Muscle layer of duodenum (tissue), 2 donors: Measurements from ENCODE around the gene CDC25B.
A peak's percentile ranks its signal among the peaks of the same experiment; 100 is the strongest.

ENCODE experiments used
- H3K27ac ChIP-seq: one replicate; pipeline ENCODE4 v1.7.0; 2013; ENCODE audit warnings: mild to moderate bottlenecking, low read length
- H3K27me3 ChIP-seq: one replicate; pipeline ENCODE4 v1.7.0; 2013; ENCODE audit warnings: low read depth, mild to moderate bottlenecking, control low read depth, low read length
- H3K36me3 ChIP-seq, 2 donors: one replicate each; pipeline ENCODE4 v1.7.0; 2013; ENCODE audit warnings: low read length in 2 of 2, control low read depth in 1 of 2, mild to moderate bottlenecking in 1 of 2; ENCODE audit not compliant: insufficient read depth in 2 of 2, control insufficient read depth in 1 of 2
- H3K4me1 ChIP-seq, 2 donors: one replicate each; pipeline ENCODE4 v1.7.0; 2013; ENCODE audit warnings: low read length in 2 of 2, mild to moderate bottlenecking in 2 of 2, control low read depth in 1 of 2, moderate library complexity in 1 of 2; ENCODE audit not compliant: insufficient read depth in 2 of 2, control insufficient read depth in 1 of 2
- H3K4me3 ChIP-seq, 2 donors: one replicate each; pipeline ENCODE4 v1.7.0; 2013; ENCODE audit warnings: low read length in 2 of 2, low read depth in 1 of 2, mild to moderate bottlenecking in 1 of 2
- H3K9me3 ChIP-seq, 2 donors: one replicate each; pipeline ENCODE4 v1.7.0; 2013; ENCODE audit warnings: low read length in 2 of 2, control low read depth in 1 of 2, mild to moderate bottlenecking in 1 of 2; ENCODE audit not compliant: control insufficient read depth in 1 of 2
- donor health status: healthy.

The CDC25B gene

GRCh38 chr20:3795511-3796468, at the start of gene CDC25B:
Gene CDC25B, plus strand, starts transcription at chr20:3796310. Its CDS starts 222 bp downstream, at chr20:3796532.
- Histone ChIP-seq H3K36me3 (peaks cover 0 to 11% of the 10 kb centered on the region in 2 donors), H3K9me3 (no peaks in the 10 kb centered on the region), H3K4me3 (peak within 1 kb of the TSS; percentile 76 to 83), H3K27ac (peak within 1 kb of the TSS; percentile 96), H3K4me1 (peaks cover 20 to 49% of the 10 kb centered on the region in 2 donors), H3K27me3 (no peaks in the 10 kb centered on the region)

- Histone ChIP-seq H3K27me3 (no peaks in the 10 kb centered on the region), H3K36me3 (peaks cover 4 to 5% of the 10 kb centered on the region in 2 donors), H3K27ac (no peak overlapping the region), H3K4me1 (no peaks in the 10 kb centered on the region), H3K9me3 (no peaks in the 10 kb centered on the region), H3K4me3 (no peak overlapping the region)
Measured at GRCh38 chr20:3747471-3747870, 48.6 kb upstream of the CDC25B start.

- Histone ChIP-seq H3K4me1 (peaks cover 0 to 6% of the 10 kb centered on the region in 2 donors), H3K27me3 (no peaks in the 10 kb centered on the region), H3K36me3 (peaks cover 4 to 5% of the 10 kb centered on the region in 2 donors), H3K27ac (no peak overlapping the region), H3K4me3 (no peak overlapping the region), H3K9me3 (no peaks in the 10 kb centered on the region)
Measured at GRCh38 chr20:3748073-3748472, 48.0 kb upstream of the CDC25B start.

GRCh38 chr20:3749087-3749688, 46.9 kb upstream of the CDC25B start:
- Histone ChIP-seq H3K36me3 (peaks cover 4 to 5% of the 10 kb centered on the region in 2 donors), H3K4me3 (no peak overlapping the region), H3K4me1 (peaks cover 0 to 8% of the 10 kb centered on the region in 2 donors), H3K9me3 (no peaks in the 10 kb centered on the region), H3K27ac (no peak overlapping the region), H3K27me3 (no peaks in the 10 kb centered on the region)

GRCh38 chr20:3749689-3750531, 46.2 kb upstream of the CDC25B start:
- Histone ChIP-seq H3K4me1 (peaks cover 0 to 8% of the 10 kb centered on the region in 2 donors), H3K27me3 (no peaks in the 10 kb centered on the region), H3K36me3 (peaks cover 4 to 11% of the 10 kb centered on the region in 2 donors)

GRCh38 chr20:3751305-3751674, 44.8 kb upstream of the CDC25B start:
- peaks cover 4 to 21% of the 10 kb centered on the region in 2 donors for H3K36me3 ChIP-seq
- H3K9me3 ChIP-seq: no peaks in the 10 kb centered on the region
- H3K4me3 ChIP-seq: peak overlapping the region in 1 of 2 donors; percentile 62
- H3K27ac ChIP-seq: no peak overlapping the region
- no peaks in the 10 kb centered on the region for H3K27me3 ChIP-seq
- peaks cover 0 to 8% of the 10 kb centered on the region in 2 donors for H3K4me1 ChIP-seq

More at GRCh38 chr20:3749689-3750531, 46.2 kb upstream of the CDC25B start:
- Histone ChIP-seq H3K27ac (no peak overlapping the region), H3K4me3 (no peak overlapping the region), H3K9me3 (no peaks in the 10 kb centered on the region)

- H3K4me1 ChIP-seq: peaks cover 0 to 8% of the 10 kb centered on the region in 2 donors
- no peaks in the 10 kb centered on the region for H3K9me3 ChIP-seq
- H3K36me3 ChIP-seq: peaks cover 4 to 23% of the 10 kb centered on the region in 2 donors
- H3K4me3 ChIP-seq: peak overlapping the region; percentile 30 to 62
- no peak overlapping the region for H3K27ac ChIP-seq
- H3K27me3 ChIP-seq: no peaks in the 10 kb centered on the region
Measured at GRCh38 chr20:3751675-3752385, 44.3 kb upstream of the CDC25B start.

- Histone ChIP-seq H3K4me1 (peaks cover 0 to 8% of the 10 kb centered on the region in 2 donors), H3K36me3 (peaks cover 4 to 23% of the 10 kb centered on the region in 2 donors), H3K9me3 (no peaks in the 10 kb centered on the region), H3K4me3 (peak overlapping the region; percentile 30 to 62), H3K27me3 (no peaks in the 10 kb centered on the region), H3K27ac (no peak overlapping the region)
Measured at GRCh38 chr20:3752386-3752759, 43.7 kb upstream of the CDC25B start.

- no peaks in the 10 kb centered on the region for H3K9me3 ChIP-seq
- H3K36me3 ChIP-seq: peaks cover 7 to 24% of the 10 kb centered on the region in 2 donors
- no peaks in the 10 kb centered on the region for H3K27me3 ChIP-seq
- H3K27ac ChIP-seq: no peak overlapping the region
- H3K4me1 ChIP-seq: peaks cover 0 to 8% of the 10 kb centered on the region in 2 donors
- H3K4me3 ChIP-seq: no peak overlapping the region
Measured at GRCh38 chr20:3753098-3753497, 43.0 kb upstream of the CDC25B start.

- peaks cover 11 to 27% of the 10 kb centered on the region in 2 donors for H3K36me3 ChIP-seq
- H3K4me3 ChIP-seq: no peak overlapping the region
- H3K4me1 ChIP-seq: peaks cover 0 to 8% of the 10 kb centered on the region in 2 donors
- H3K27me3 ChIP-seq: no peaks in the 10 kb centered on the region
- H3K9me3 ChIP-seq: no peaks in the 10 kb centered on the region
- no peak overlapping the region for H3K27ac ChIP-seq
Measured at GRCh38 chr20:3753501-3754275, 42.4 kb upstream of the CDC25B start.
